HEK293 (cell line): ENCODE measurements around the gene SDC1.

ENCODE experiments used
- CTCF ChIA-PET: fragments of 350-600 bp; formaldehyde crosslinking; extraction: SDS; loops from one replicate; lab custom pipeline; 2021; ENCODE audit warnings: antibody characterized with exemption; lab: Yijun Ruan, JAX
- POLR2A ChIA-PET: fragments of 300-600 bp; formaldehyde crosslinking; extraction: SDS; loops from one replicate; lab custom pipeline; 2020; ENCODE audit warnings: antibody characterized with exemption, inconsistent platforms; lab: Yijun Ruan, JAX
- H3K27ac ChIP-seq: fragments of 200-500 bp; sonication (Bioruptor generic); 2 replicates; pipeline ENCODE4 v1.5.1; 2014; ENCODE audit warnings: low read depth, low read length, control low read depth, inconsistent platforms; ENCODE audit errors: extremely low read depth
- H3K36me3 ChIP-seq, 2 experiments: fragments of 200-500 bp in 1 of 2; sonication (Bioruptor generic) in 1 of 2; 1 replicate in 1 of 2; 2 replicates in 1 of 2; pipeline ENCODE4 v1.5.1; 2014 to 2017; ENCODE audit warnings: inconsistent platforms in 2 of 2, low read length in 2 of 2; ENCODE audit not compliant: control insufficient read depth in 2 of 2, insufficient read depth in 1 of 2
- H3K4me1 ChIP-seq: fragments of 200-500 bp; sonication (Bioruptor generic); 2 replicates; pipeline ENCODE4 v1.5.1; 2014; ENCODE audit warnings: mild to moderate bottlenecking, low read length, inconsistent platforms; ENCODE audit not compliant: control insufficient read depth, insufficient read depth
- H3K4me3 ChIP-seq: 2 replicates; pipeline ENCODE4 v1.5.1; 2011; ENCODE audit warnings: low read depth, mild to moderate bottlenecking, control low read depth, low read length, moderate library complexity
- H3K9me3 ChIP-seq: fragments of 200-500 bp; sonication (Bioruptor generic); 2 replicates; pipeline ENCODE4 v1.5.1; 2014; ENCODE audit warnings: low read depth, low read length, inconsistent platforms; ENCODE audit not compliant: control insufficient read depth, insufficient read depth
- GFI1B ChIP-seq: fragments of 450-650 bp; formaldehyde crosslinking; IDR thresholded peaks from 2 replicates; pipeline ENCODE4 v1.5.1; 2016; ENCODE audit warnings: missing biosample characterization, missing genetic modification characterization
- GLI2 ChIP-seq: fragments of 450-650 bp; formaldehyde crosslinking; IDR thresholded peaks from 2 replicates; pipeline ENCODE4; 2017; ENCODE audit warnings: missing biosample characterization, missing genetic modification characterization, low read depth, borderline replicate concordance
- GLI4 ChIP-seq: fragments of 450-650 bp; formaldehyde crosslinking; IDR thresholded peaks from 2 replicates; pipeline ENCODE4 v1.5.1; 2016; ENCODE audit warnings: missing biosample characterization, missing genetic modification characterization
- MZF1 ChIP-seq: fragments of 450-650 bp; formaldehyde crosslinking; IDR thresholded peaks from 2 replicates; pipeline ENCODE4 v1.5.1; 2017; ENCODE audit warnings: missing biosample characterization, missing genetic modification characterization, borderline replicate concordance
- OSR2 ChIP-seq: fragments of 450-650 bp; formaldehyde crosslinking; IDR thresholded peaks from 2 replicates; pipeline ENCODE4 v1.5.1; 2016; ENCODE audit warnings: missing biosample characterization, missing genetic modification characterization
- PRDM1 ChIP-seq: fragments of 450-650 bp; formaldehyde crosslinking; IDR thresholded peaks from 2 replicates; pipeline ENCODE4; 2016; ENCODE audit warnings: missing biosample characterization, missing genetic modification characterization
- PRDM4 ChIP-seq: fragments of 450-650 bp; formaldehyde crosslinking; IDR thresholded peaks from 2 replicates; pipeline ENCODE4 v1.5.1; 2017; ENCODE audit warnings: missing biosample characterization, missing genetic modification characterization
- ZBTB17 ChIP-seq: fragments of 450-650 bp; formaldehyde crosslinking; IDR thresholded peaks from 2 replicates; pipeline ENCODE4 v1.5.1; 2016; ENCODE audit warnings: missing biosample characterization, missing genetic modification characterization
- ZBTB48 ChIP-seq: fragments of 450-650 bp; formaldehyde crosslinking; IDR thresholded peaks from 2 replicates; pipeline ENCODE4 v1.5.1; 2016; ENCODE audit warnings: missing biosample characterization, missing genetic modification characterization
- ZNF2 ChIP-seq: fragments of 450-650 bp; formaldehyde crosslinking; IDR thresholded peaks from 2 replicates; pipeline ENCODE4 v1.5.1; 2016; ENCODE audit warnings: missing biosample characterization, missing genetic modification characterization
- ZNF223 ChIP-seq: fragments of 450-650 bp; formaldehyde crosslinking; IDR thresholded peaks from 2 replicates; pipeline ENCODE4 v1.5.1; 2016; ENCODE audit warnings: missing biosample characterization, missing genetic modification characterization
- ZNF530 ChIP-seq: fragments of 450-650 bp; formaldehyde crosslinking; IDR thresholded peaks from 2 replicates; pipeline ENCODE4 v1.5.1; 2016; ENCODE audit warnings: low read depth, missing biosample characterization, missing genetic modification characterization
- ZNF558 ChIP-seq: fragments of 450-650 bp; formaldehyde crosslinking; IDR thresholded peaks from 2 replicates; pipeline ENCODE4 v1.5.1; 2016; ENCODE audit warnings: missing biosample characterization, missing genetic modification characterization
- ZNF654 ChIP-seq: fragments of 450-650 bp; formaldehyde crosslinking; IDR thresholded peaks from 2 replicates; pipeline ENCODE4 v1.5.1; 2016; ENCODE audit warnings: low read depth, missing biosample characterization, missing genetic modification characterization
- ZNF701 ChIP-seq: fragments of 450-650 bp; formaldehyde crosslinking; IDR thresholded peaks from 2 replicates; pipeline ENCODE4 v1.5.1; 2016; ENCODE audit warnings: missing biosample characterization, missing genetic modification characterization
- ZSCAN4 ChIP-seq: fragments of 450-650 bp; formaldehyde crosslinking; IDR thresholded peaks from 2 replicates; pipeline ENCODE4 v1.5.1; 2017; ENCODE audit warnings: missing biosample characterization, missing genetic modification characterization
- TF ChIP-seq, protein P1 (sequence below): fragments of 450-650 bp; formaldehyde crosslinking; IDR thresholded peaks from 2 replicates; pipeline ENCODE4 v1.5.1; 2016; ENCODE audit warnings: missing biosample characterization, missing genetic modification characterization

The SDC1 gene

DNA sequence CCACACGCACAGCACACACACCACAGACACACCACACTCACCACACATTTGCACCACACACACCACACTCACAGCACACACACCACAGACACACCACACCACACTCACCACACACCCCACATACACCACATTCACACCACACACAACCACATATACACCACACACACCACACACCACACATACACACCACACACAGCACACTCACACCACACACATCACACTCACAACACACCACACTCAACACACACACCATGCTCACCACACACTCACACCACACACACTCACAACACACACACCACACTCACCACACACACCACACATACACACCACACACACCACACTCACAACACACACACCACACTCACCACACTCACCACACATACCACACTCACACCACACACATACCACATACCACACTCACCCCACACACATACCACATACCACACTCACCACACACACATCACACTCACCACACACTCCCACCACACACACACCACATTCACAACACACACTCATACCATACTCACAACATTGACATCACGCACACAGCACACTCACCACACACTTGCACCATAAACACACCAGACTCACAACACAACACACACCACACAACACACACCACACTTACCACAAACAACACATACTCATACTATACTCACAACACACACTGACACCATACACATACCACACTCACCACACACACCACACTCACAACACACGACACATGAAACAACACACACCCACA, 60.0 kb downstream of the SDC1 start (continued):
- TF ChIP-seq PRDM4 (tag by site-specific recombination) (no peak), ZSCAN4 (tag by site-specific recombination) (0 out of 2 replicates have a peak, but pooled peaks have one; percentile 20), GLI4 (tag by site-specific recombination) (0 out of 2 replicates have a peak, but pooled peaks have one; percentile 3), ZNF2 (no peak), ZNF558 (tag by site-specific recombination) (no peak), ZNF530 (tag by site-specific recombination) (no peak), GLI2 (tag by site-specific recombination) (no peak), MZF1 (tag by site-specific recombination) (no peak), ZNF654 (tag by site-specific recombination) (no peak), ZNF701 (tag by site-specific recombination) (no peak), GFI1B (tag by site-specific recombination) (no peak), PRDM1 (tag by site-specific recombination) (no peak)
- TF ChIP-seq, protein P1, sequence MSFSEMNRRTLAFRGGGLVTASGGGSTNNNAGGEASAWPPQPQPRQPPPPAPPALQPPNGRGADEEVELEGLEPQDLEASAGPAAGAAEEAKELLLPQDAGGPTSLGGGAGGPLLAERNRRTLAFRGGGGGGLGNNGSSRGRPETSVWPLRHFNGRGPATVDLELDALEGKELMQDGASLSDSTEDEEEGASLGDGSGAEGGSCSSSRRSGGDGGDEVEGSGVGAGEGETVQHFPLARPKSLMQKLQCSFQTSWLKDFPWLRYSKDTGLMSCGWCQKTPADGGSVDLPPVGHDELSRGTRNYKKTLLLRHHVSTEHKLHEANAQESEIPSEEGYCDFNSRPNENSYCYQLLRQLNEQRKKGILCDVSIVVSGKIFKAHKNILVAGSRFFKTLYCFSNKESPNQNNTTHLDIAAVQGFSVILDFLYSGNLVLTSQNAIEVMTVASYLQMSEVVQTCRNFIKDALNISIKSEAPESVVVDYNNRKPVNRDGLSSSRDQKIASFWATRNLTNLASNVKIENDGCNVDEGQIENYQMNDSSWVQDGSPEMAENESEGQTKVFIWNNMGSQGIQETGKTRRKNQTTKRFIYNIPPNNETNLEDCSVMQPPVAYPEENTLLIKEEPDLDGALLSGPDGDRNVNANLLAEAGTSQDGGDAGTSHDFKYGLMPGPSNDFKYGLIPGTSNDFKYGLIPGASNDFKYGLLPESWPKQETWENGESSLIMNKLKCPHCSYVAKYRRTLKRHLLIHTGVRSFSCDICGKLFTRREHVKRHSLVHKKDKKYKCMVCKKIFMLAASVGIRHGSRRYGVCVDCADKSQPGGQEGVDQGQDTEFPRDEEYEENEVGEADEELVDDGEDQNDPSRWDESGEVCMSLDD, result no peak

DNA sequence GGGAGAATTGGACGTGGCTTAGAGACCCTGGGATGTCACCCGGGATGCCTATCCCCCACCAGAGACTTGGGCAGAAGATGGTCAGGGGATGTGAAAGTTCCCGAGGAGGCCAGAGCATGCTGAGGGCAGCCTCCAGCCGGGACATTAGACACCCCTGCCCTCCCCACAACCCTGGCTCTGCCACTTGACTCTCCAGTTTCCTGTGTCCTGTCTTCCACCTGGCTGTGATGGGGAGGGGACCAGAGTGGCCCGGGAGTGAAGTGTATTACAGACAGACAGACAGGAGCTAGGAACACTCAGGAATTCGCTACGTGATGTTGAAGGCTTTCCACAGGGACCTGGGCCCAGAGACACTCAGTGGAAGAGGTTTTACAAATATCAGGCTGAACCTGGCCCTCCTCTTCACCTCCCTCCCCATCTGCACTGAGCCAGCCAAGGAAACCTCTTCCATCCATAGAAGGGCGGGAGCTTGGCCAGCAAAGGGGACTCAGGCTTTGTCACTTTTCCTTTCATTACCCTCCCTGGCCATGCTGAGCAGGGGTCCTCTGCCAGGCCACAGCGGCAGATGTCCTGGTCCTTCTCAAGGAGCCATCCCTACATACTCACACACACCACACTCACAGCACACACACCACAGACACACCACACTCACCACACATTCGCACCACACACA, 60.7 kb downstream of the SDC1 start:
- no peak overlapping the region for H3K27ac ChIP-seq

More for the DNA sequence above, 60.7 kb downstream of the SDC1 start:
- ChIA-PET CTCF (interaction anchor here (1.0 kb wide), 1 partner anchor 28 kb away, joined by 3 read pairs; no protein-coding TSS in a partner anchor), POLR2A (no interaction called here)
- TF ChIP-seq GFI1B (tag by site-specific recombination) (no peak), ZBTB17 (tag by site-specific recombination) (0 out of 2 replicates have a peak, but pooled peaks have one; percentile 34), ZNF654 (tag by site-specific recombination) (no peak), ZNF223 (tag by site-specific recombination) (0 out of 2 replicates have a peak, but pooled peaks have one; percentile 23), ZNF701 (tag by site-specific recombination) (no peak), ZBTB48 (0 out of 2 replicates have a peak, but pooled peaks have one; percentile 28), OSR2 (tag by site-specific recombination) (no peak)
- no peaks in the 10 kb centered on the region for H3K9me3 ChIP-seq
- no peaks in the 10 kb centered on the region; the same call in 1 of the 2 replicates for H3K4me1 ChIP-seq
- no peaks in the 10 kb centered on the region for H3K36me3 ChIP-seq
- H3K4me3 ChIP-seq, result no peak overlapping the region
